ENCODE results near the gene KLHDC4. TPM values are rescaled to one million over a fixed set of nuclear protein-coding genes. Genes with fewer than 3 reads are reported as not detected.

The KLHDC4 gene
- total and polyA plus RNA-seq, 12 donors: 7.8 to 31.7 (median 13.5) TPM

DNA sequence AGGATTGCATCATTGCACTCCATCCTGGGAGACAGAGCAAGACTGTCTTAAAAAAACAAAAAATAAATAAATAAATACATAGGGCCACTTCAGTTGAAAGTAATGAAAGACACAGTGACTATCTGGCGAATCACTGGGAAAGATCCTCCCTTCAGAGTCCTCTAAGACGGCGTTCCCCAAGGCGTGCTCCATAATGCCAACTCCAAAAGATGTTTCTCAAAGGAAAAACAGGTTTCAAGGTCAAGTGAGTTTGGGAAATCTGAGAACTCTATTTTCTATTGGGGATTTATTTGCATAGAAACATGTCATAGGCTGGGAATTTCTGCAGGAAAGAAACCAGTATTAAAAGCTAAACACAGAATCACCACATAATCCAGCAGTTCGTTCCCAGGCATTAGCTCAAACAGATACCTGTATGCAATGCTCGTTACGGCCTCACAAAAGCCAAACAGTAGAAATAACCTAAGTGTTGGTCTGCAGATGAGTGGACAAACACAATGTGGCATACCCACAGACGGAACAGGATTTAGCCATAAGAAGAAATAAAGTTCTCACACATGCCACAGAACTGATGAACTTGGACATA lies 7.9 kb downstream of the KLHDC4 start:
- no peaks in the 10 kb centered on the region for H3K4me1 ChIP-seq
- H3K9me3 ChIP-seq: no peaks in the 10 kb centered on the region
- H3K27me3 ChIP-seq: no peaks in the 10 kb centered on the region
- ATAC-seq: no peak
- intact Hi-C loops (cut with DNase I): no loop called here
- H3K4me3 ChIP-seq: no peak overlapping the region
- no peak overlapping the region for H3K27ac ChIP-seq
- TF ChIP-seq, protein P1, sequence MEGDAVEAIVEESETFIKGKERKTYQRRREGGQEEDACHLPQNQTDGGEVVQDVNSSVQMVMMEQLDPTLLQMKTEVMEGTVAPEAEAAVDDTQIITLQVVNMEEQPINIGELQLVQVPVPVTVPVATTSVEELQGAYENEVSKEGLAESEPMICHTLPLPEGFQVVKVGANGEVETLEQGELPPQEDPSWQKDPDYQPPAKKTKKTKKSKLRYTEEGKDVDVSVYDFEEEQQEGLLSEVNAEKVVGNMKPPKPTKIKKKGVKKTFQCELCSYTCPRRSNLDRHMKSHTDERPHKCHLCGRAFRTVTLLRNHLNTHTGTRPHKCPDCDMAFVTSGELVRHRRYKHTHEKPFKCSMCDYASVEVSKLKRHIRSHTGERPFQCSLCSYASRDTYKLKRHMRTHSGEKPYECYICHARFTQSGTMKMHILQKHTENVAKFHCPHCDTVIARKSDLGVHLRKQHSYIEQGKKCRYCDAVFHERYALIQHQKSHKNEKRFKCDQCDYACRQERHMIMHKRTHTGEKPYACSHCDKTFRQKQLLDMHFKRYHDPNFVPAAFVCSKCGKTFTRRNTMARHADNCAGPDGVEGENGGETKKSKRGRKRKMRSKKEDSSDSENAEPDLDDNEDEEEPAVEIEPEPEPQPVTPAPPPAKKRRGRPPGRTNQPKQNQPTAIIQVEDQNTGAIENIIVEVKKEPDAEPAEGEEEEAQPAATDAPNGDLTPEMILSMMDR (IDR thresholded peaks at IDR 0.05): no peak
- H3K36me3 ChIP-seq: peaks cover 0 to 100% (median 15%) of the 10 kb centered on the region in 9 donors
- DNase-seq: no peak
- WGBS, 2 donors: 94 to 96% methylated on average over 8 of the region's 8 CpGs

DNA sequence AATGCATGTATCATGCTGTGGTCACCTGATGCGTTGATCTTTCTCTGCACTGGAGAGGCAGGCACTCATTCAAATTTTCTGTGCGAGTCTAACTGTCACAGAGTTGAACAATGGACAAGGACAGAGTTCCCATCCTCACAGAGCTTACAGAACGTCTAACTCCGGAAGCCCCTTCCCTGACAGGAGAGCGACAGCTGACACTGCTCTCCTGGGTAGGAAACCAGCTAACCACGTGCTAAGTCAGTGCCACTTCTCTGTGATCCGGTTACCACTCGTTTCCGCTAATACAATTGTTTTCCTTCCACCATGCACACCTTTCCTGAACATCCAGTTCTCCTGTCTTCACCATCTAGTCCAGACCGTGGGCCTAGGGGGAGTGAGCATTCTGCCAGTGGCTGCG lies 11.3 kb downstream of the KLHDC4 start:
- H3K4me3 ChIP-seq: no peak overlapping the region
- no peak for ATAC-seq
- 88 to 92% methylated on average over 11 of the region's 11 CpGs for WGBS, 2 donors
- H3K27me3 ChIP-seq: no peaks in the 10 kb centered on the region
- intact Hi-C loops (cut with DNase I): no loop called here
- no peaks in the 10 kb centered on the region for H3K9me3 ChIP-seq
- H3K4me1 ChIP-seq: no peaks in the 10 kb centered on the region
- H3K36me3 ChIP-seq: peaks cover 0 to 98% (median 24%) of the 10 kb centered on the region in 9 donors
- H3K27ac ChIP-seq: no peak overlapping the region
- DNase-seq: no peak
- TF ChIP-seq, protein P1 (IDR thresholded peaks at IDR 0.05): no peak

DNA sequence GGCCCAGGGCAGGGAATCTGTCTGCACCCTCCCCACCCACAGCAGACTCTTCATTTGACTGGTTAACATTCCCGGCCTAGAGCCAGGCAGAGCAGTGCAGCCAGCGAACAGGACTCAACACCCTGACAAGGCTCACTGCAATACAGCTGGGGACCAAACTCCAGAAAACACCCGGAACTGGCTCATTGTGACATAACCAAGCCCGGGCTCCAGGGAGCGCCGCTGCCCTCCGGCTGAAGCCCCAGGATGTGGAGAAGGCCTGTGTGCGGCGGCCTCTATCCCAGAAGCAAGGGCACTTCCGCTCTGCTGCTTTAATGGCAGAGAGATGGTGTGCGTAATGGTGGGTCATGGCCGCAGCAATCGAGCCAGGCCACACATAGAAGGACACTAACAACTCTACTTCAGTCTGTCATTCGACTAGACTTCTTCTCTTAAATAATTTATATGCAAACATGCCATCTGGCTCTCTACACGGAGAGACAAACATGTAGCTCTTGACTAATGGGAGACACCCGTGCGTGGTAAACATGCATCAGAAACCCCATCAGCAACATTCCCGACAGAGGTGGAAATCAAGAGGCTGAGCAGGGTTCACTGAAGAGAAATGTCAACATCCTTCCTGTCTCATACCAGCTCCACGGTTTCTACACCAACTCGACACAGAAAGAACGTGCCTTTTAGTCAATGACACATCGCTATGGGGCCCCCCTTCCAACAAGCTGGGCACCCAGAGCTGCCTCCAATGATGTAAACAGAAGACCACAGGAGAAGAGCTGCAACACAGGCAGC lies 18.0 kb downstream of the KLHDC4 start:
- Histone ChIP-seq H3K36me3 (peaks cover 0 to 81% (median 22%) of the 10 kb centered on the region in 9 donors), H3K27me3 (no peaks in the 10 kb centered on the region), H3K9me3 (no peaks in the 10 kb centered on the region), H3K27ac (no peak overlapping the region), H3K4me3 (no peak overlapping the region), H3K4me1 (no peaks in the 10 kb centered on the region)
- 89 to 93% methylated on average over 22 of the region's 22 CpGs for WGBS, 2 donors
- no peak for DNase-seq
- ATAC-seq: no peak
- TF ChIP-seq, protein P1 (IDR thresholded peaks at IDR 0.05): no peak
- intact Hi-C loops (cut with DNase I): no loop called here

DNA sequence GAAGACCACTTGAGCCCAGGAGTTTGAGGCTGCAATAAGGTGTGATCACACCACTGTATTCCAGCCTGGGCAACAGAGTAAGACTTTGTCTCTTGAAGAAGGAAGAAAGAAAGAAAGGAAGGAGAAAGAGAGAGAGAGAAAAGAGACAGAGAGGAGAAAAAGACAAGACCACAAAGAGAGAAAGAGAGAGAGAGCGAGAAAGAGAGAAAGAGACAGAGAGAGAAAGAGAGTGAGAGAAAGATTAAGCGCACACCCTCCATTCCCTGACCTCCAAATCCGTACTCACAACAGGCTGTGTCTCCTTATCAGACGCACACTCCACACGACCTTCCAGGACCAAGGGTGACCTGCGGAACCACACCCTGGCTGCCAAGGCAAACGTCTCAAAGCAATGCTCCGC lies 19.6 kb downstream of the KLHDC4 start:
- Histone ChIP-seq H3K27me3 (no peaks in the 10 kb centered on the region), H3K9me3 (no peaks in the 10 kb centered on the region), H3K4me3 (no peak overlapping the region), H3K36me3 (peaks cover 0 to 87% (median 22%) of the 10 kb centered on the region in 9 donors), H3K27ac (no peak overlapping the region), H3K4me1 (peaks cover 0 to 8% (median 0%) of the 10 kb centered on the region in 9 donors)
- 79 to 84% methylated on average over 8 of the region's 8 CpGs for WGBS, 2 donors
- TF ChIP-seq, protein P1 (IDR thresholded peaks at IDR 0.05): no peak
- DNase-seq (no peak), ATAC-seq (no peak)
- intact Hi-C loops (cut with DNase I): no loop called here

Data from heart right ventricle (tissue), 16 donors.